WTC11 (cell line): ENCODE data around the gene PCDHA8. TPM values are rescaled to one million over a fixed set of nuclear protein-coding genes. Genes with fewer than 3 reads are reported as not detected.

ENCODE experiments used
- ATAC-seq: fragments of 200-7000 bp; cut with Tn5 transposase; 2 replicates; pipeline ENCODE4 v1.10.0; 2021; ENCODE audit warnings: mild to moderate bottlenecking, moderate library complexity
- CTCF ChIA-PET: fragments of 300-600 bp; sonication (Branson Sonifier 250); formaldehyde crosslinking; loops from one replicate; lab custom pipeline; 2021; ENCODE audit warnings: antibody characterized with exemption; lab: Charles Lee
- POLR2A ChIA-PET: fragments of 350-600 bp; sonication (Branson Sonifier 250); formaldehyde crosslinking; loops from one replicate; lab custom pipeline; 2021; ENCODE audit warnings: antibody characterized with exemption; lab: Charles Lee
- DNase-seq: peaks from one replicate; pipeline ENCODE4 v3.0.0; 2021; ENCODE audit warnings: low spot score
- H3K27ac Mint-ChIP-seq: 2 replicates; pipeline ENCODE4 v1.8.0; 2021; ENCODE audit warnings: mixed read lengths
- H3K27me3 Mint-ChIP-seq: 2 replicates; pipeline ENCODE4 v1.8.0; 2021; ENCODE audit warnings: low read depth, mild to moderate bottlenecking, moderate library complexity, mixed read lengths
- H3K36me3 Mint-ChIP-seq: 2 replicates; pipeline ENCODE4 v1.8.0; 2021; ENCODE audit warnings: mixed read lengths
- H3K4me1 Mint-ChIP-seq: 2 replicates; pipeline ENCODE4 v1.8.0; 2022; ENCODE audit warnings: mixed read lengths
- H3K4me3 Mint-ChIP-seq: 2 replicates; pipeline ENCODE4 v1.8.0; 2021; ENCODE audit warnings: mild to moderate bottlenecking, moderate library complexity, mixed read lengths
- H3K9me3 Mint-ChIP-seq: 2 replicates; pipeline ENCODE4 v1.8.0; 2021; ENCODE audit warnings: mixed read lengths
- ARID4B ChIP-seq: sonication (generic); formaldehyde crosslinking; IDR thresholded peaks from 2 replicates; pipeline ENCODE4 v1.8.0; 2023; ENCODE audit warnings: missing genetic modification reagents, mild to moderate bottlenecking, borderline replicate concordance
- CDX4 ChIP-seq: fragments of 250-450 bp; sonication (Bioruptor Pico); IDR thresholded peaks from 2 replicates; pipeline ENCODE4 v1.9.0; 2021; ENCODE audit warnings: moderate library complexity, mild to moderate bottlenecking, inconsistent platforms, borderline replicate concordance
- CREB1 ChIP-seq: sonication (generic); formaldehyde crosslinking; IDR thresholded peaks from 2 replicates; pipeline ENCODE4 v1.8.0; 2023; ENCODE audit warnings: mild to moderate bottlenecking, missing genetic modification reagents
- E2F4 ChIP-seq: sonication (generic); formaldehyde crosslinking; IDR thresholded peaks from 2 replicates; pipeline ENCODE4 v1.8.1; 2022; ENCODE audit warnings: low read depth, mild to moderate bottlenecking, moderate library complexity, missing genetic modification reagents, borderline replicate concordance
- ETV6 ChIP-seq: sonication (generic); formaldehyde crosslinking; IDR thresholded peaks from 2 replicates; pipeline ENCODE4 v1.8.1; 2022; ENCODE audit warnings: mild to moderate bottlenecking, missing genetic modification reagents
- GTF2I ChIP-seq: fragments of 250-450 bp; sonication (Bioruptor Pico); conservative IDR thresholded peaks from 2 replicates; pipeline ENCODE4 v1.4.0; 2021; ENCODE audit warnings: mild to moderate bottlenecking
- SMAD3 ChIP-seq: sonication (generic); formaldehyde crosslinking; IDR thresholded peaks from 2 replicates; pipeline ENCODE4 v1.8.0; 2022; ENCODE audit warnings: missing genetic modification reagents, mild to moderate bottlenecking, borderline replicate concordance
- TEAD1 ChIP-seq: sonication (generic); formaldehyde crosslinking; IDR thresholded peaks from 2 replicates; pipeline ENCODE4 v1.8.0; 2022; ENCODE audit warnings: mild to moderate bottlenecking, missing genetic modification reagents
- ZBTB21 ChIP-seq: sonication (generic); formaldehyde crosslinking; IDR thresholded peaks from 2 replicates; pipeline ENCODE4 v1.8.1; 2023; ENCODE audit warnings: mild to moderate bottlenecking, missing genetic modification reagents, borderline replicate concordance
- ZNF263 ChIP-seq: sonication (generic); formaldehyde crosslinking; IDR thresholded peaks from 2 replicates; pipeline ENCODE4 v1.8.1; 2022; ENCODE audit warnings: low read depth, mild to moderate bottlenecking, moderate library complexity, missing genetic modification reagents
- ZNF317 ChIP-seq: sonication (generic); formaldehyde crosslinking; IDR thresholded peaks from 2 replicates; pipeline ENCODE4 v1.8.1; 2023; ENCODE audit warnings: low read depth, mild to moderate bottlenecking, moderate library complexity, missing genetic modification reagents, borderline replicate concordance
- ZNF396 ChIP-seq: fragments of 250-450 bp; sonication (Bioruptor Pico); IDR thresholded peaks from 2 replicates; pipeline ENCODE4 v1.8.0; 2021; ENCODE audit warnings: mild to moderate bottlenecking, moderate library complexity, borderline replicate concordance
- total RNA-seq: library from RNA; stranded (reverse); gene quantifications from 3 replicates; pipeline ENCODE4 v1.2.3, GENCODE V29; 2021
- TF ChIP-seq, protein P1 (sequence below): fragments of 200-600 bp; IDR thresholded peaks from 2 replicates; pipeline ENCODE4 v1.8.0; 2022; ENCODE audit warnings: antibody characterized with exemption
- TF ChIP-seq, protein P2 (sequence below): sonication (generic); formaldehyde crosslinking; IDR thresholded peaks from 2 replicates; pipeline ENCODE4 v1.8.1; 2023; ENCODE audit warnings: mild to moderate bottlenecking, missing genetic modification reagents, moderate library complexity

Gene PCDHA8
- total RNA-seq, 1 experiment from 2014 or later: 1.3 TPM

DNA sequence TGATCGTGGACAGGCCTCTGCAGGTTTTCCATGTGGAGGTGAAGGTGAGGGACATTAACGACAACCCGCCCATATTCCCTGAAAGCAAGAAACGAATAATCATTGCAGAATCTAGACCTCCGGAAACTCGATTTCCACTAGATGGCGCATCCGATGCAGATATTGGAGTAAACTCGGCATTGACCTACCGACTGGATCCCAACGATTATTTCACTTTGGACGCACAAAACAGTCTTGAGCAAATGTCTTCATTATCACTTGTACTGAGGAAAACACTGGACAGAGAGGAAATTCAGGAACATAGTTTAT is 41.6 kb downstream of the PCDHA8 start:
- peak; percentile 70 for ATAC-seq
- Mint-ChIP-seq H3K27me3 (no peaks in the 10 kb centered on the region), H3K4me1 (peaks cover 16% of the 10 kb centered on the region; the same call in 1 of the 2 replicates), H3K36me3 (no peaks in the 10 kb centered on the region; the same call in 1 of the 2 replicates), H3K9me3 (no peaks in the 10 kb centered on the region), H3K27ac (peak overlapping the region; percentile 58; the same call in 1 of the 2 replicates), H3K4me3 (peak overlapping the region; percentile 83)
- peak; percentile 69 for DNase-seq
- ChIA-PET POLR2A (interaction anchor here (0.8 to 1.3 kb wide), 2 partner anchors 122 to 157 kb away, joined by 3 to 5 read pairs; no protein-coding TSS in a partner anchor), CTCF (interaction anchor here (0.7 to 7.5 kb wide), 18 partner anchors 10 to 300 kb away, joined by 3 to 77 read pairs (median 4); partner anchors contain the start of genes PCDHA10, PCDHA11, PCDHA4 and PCDHAC1)
- TF ChIP-seq ARID4B (CRISPR knock-in tag) (no peak), ZNF263 (CRISPR knock-in tag) (no peak), ZNF317 (no peak), TEAD1 (CRISPR knock-in tag) (no peak), SMAD3 (CRISPR knock-in tag) (no peak)
- TF ChIP-seq, protein P1, sequence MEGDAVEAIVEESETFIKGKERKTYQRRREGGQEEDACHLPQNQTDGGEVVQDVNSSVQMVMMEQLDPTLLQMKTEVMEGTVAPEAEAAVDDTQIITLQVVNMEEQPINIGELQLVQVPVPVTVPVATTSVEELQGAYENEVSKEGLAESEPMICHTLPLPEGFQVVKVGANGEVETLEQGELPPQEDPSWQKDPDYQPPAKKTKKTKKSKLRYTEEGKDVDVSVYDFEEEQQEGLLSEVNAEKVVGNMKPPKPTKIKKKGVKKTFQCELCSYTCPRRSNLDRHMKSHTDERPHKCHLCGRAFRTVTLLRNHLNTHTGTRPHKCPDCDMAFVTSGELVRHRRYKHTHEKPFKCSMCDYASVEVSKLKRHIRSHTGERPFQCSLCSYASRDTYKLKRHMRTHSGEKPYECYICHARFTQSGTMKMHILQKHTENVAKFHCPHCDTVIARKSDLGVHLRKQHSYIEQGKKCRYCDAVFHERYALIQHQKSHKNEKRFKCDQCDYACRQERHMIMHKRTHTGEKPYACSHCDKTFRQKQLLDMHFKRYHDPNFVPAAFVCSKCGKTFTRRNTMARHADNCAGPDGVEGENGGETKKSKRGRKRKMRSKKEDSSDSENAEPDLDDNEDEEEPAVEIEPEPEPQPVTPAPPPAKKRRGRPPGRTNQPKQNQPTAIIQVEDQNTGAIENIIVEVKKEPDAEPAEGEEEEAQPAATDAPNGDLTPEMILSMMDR: peak; percentile 21; the same call in 1 of the 2 replicates

- H3K9me3 Mint-ChIP-seq: no peaks in the 10 kb centered on the region
- TF ChIP-seq ZNF396 (no peak), CDX4 (CRISPR knock-in tag) (no peak), GTF2I (CRISPR knock-in tag) (no peak), CREB1 (CRISPR knock-in tag) (no peak), SMAD3 (CRISPR knock-in tag) (no peak), ZBTB21 (CRISPR knock-in tag) (no peak), ETV6 (CRISPR knock-in tag) (no peak), E2F4 (no peak)
- TF ChIP-seq, protein P2, sequence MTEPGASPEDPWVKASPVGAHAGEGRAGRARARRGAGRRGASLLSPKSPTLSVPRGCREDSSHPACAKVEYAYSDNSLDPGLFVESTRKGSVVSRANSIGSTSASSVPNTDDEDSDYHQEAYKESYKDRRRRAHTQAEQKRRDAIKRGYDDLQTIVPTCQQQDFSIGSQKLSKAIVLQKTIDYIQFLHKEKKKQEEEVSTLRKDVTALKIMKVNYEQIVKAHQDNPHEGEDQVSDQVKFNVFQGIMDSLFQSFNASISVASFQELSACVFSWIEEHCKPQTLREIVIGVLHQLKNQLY (CRISPR knock-in tag): no peak
- no peak overlapping the region for H3K4me3 Mint-ChIP-seq
- no peak for ATAC-seq
- H3K4me1 Mint-ChIP-seq: peaks cover 16% of the 10 kb centered on the region; the same call in 1 of the 2 replicates
- H3K27me3 Mint-ChIP-seq: no peaks in the 10 kb centered on the region
- ChIA-PET POLR2A (no interaction called here), CTCF (interaction anchor here (1.2 to 7.5 kb wide), 11 partner anchors 9 to 166 kb away, joined by 3 to 77 read pairs (median 6); partner anchors contain the start of genes PCDHA10, PCDHA11, PCDHA4 and PCDHAC1)
- no peaks in the 10 kb centered on the region; the same call in 1 of the 2 replicates for H3K36me3 Mint-ChIP-seq
- DNase-seq: no peak
- H3K27ac Mint-ChIP-seq: no peak overlapping the region
Measured at GRCh38 chr5:140883373-140883772, 42.4 kb downstream of the PCDHA8 start.
